SK-N-SH treated with all-trans-retinoic acid at 6 μM for 48 hours (cell line): ENCODE data around the gene DLG3.

ENCODE experiments used
- CREB5 ChIP-seq: fragments of 250-450 bp; sonication (Bioruptor Pico); IDR thresholded peaks from 2 replicates; pipeline ENCODE4 v1.5.1; 2020; ENCODE audit warnings: low read depth, mild to moderate bottlenecking, moderate library complexity
- ESRRG ChIP-seq: fragments of 250-450 bp; sonication (Bioruptor Pico); IDR thresholded peaks from 2 replicates; pipeline ENCODE4 v1.6.1; 2021; ENCODE audit warnings: mild to moderate bottlenecking
- GLIS3 ChIP-seq: fragments of 250-450 bp; sonication (Bioruptor Pico); IDR thresholded peaks from 2 replicates; pipeline ENCODE4 v1.5.0; 2020; ENCODE audit warnings: mild to moderate bottlenecking, moderate library complexity
- PATZ1 ChIP-seq: fragments of 250-450 bp; sonication (Bioruptor Pico); IDR thresholded peaks from 2 replicates; pipeline ENCODE4 v1.8.0; 2020; ENCODE audit warnings: mild to moderate bottlenecking, moderate library complexity, borderline replicate concordance
- SNAI2 ChIP-seq: fragments of 250-450 bp; sonication (Bioruptor Pico); IDR thresholded peaks from 2 replicates; pipeline ENCODE4 v1.5.0; 2020; ENCODE audit warnings: mild to moderate bottlenecking, moderate library complexity
- ZFP3 ChIP-seq: fragments of 250-450 bp; sonication (Bioruptor Pico); IDR thresholded peaks from 2 replicates; pipeline ENCODE4 v1.5.0; 2020; ENCODE audit warnings: mild to moderate bottlenecking, moderate library complexity
- ZFP30 ChIP-seq: fragments of 450-650 bp; formaldehyde crosslinking; IDR thresholded peaks from 2 replicates; pipeline ENCODE4 v1.5.0; 2022; ENCODE audit warnings: mild to moderate bottlenecking, moderate library complexity

- TF ChIP-seq CREB5 (CRISPR knock-in tag) (no peak), GLIS3 (no peak), ZFP30 (no peak), PATZ1 (no peak), SNAI2 (CRISPR knock-in tag) (no peak), ZFP3 (CRISPR knock-in tag) (no peak), ESRRG (CRISPR knock-in tag) (no peak)
Measured at GRCh38 chrX:70436343-70436742, 8.3 kb upstream of the DLG3 start.
